Effector memory CD4-positive, alpha-beta T cell (primary cell): ENCODE measurements around the gene ALKBH5.

Experiments
- DNase-seq, 3 donors: peaks; one replicate each; pipeline ENCODE4 v3.0.0-alpha.2; 2020
- H3K27ac ChIP-seq: 2 replicates; pipeline ENCODE4 v1.7.0; 2013; ENCODE audit warnings: mild to moderate bottlenecking, low read length, moderate library complexity; ENCODE audit not compliant: insufficient read depth, poor library complexity, severe bottlenecking
- H3K27me3 ChIP-seq: replicated peaks from 2 replicates; pipeline ENCODE4 v1.7.0; 2013; ENCODE audit warnings: mild to moderate bottlenecking, low read length; ENCODE audit not compliant: insufficient read depth, control insufficient read depth, poor library complexity, severe bottlenecking
- H3K36me3 ChIP-seq: 2 replicates; pipeline ENCODE4 v1.7.0; 2013; ENCODE audit warnings: mild to moderate bottlenecking, low read length, moderate library complexity; ENCODE audit not compliant: control insufficient read depth, insufficient read depth
- H3K4me1 ChIP-seq: 2 replicates; pipeline ENCODE4 v1.7.0; 2013; ENCODE audit warnings: low read length, mild to moderate bottlenecking; ENCODE audit not compliant: control insufficient read depth, insufficient read depth, poor library complexity, severe bottlenecking
- H3K4me3 ChIP-seq: 2 replicates; pipeline ENCODE4 v1.7.0; 2013; ENCODE audit warnings: low read length, low read depth, mild to moderate bottlenecking; ENCODE audit not compliant: insufficient read depth, poor library complexity, severe bottlenecking
- H3K9me3 ChIP-seq: 2 replicates; pipeline ENCODE4 v1.7.0; 2013; ENCODE audit warnings: mild to moderate bottlenecking, low read length, moderate library complexity; ENCODE audit not compliant: control insufficient read depth

Gene ALKBH5

DNA sequence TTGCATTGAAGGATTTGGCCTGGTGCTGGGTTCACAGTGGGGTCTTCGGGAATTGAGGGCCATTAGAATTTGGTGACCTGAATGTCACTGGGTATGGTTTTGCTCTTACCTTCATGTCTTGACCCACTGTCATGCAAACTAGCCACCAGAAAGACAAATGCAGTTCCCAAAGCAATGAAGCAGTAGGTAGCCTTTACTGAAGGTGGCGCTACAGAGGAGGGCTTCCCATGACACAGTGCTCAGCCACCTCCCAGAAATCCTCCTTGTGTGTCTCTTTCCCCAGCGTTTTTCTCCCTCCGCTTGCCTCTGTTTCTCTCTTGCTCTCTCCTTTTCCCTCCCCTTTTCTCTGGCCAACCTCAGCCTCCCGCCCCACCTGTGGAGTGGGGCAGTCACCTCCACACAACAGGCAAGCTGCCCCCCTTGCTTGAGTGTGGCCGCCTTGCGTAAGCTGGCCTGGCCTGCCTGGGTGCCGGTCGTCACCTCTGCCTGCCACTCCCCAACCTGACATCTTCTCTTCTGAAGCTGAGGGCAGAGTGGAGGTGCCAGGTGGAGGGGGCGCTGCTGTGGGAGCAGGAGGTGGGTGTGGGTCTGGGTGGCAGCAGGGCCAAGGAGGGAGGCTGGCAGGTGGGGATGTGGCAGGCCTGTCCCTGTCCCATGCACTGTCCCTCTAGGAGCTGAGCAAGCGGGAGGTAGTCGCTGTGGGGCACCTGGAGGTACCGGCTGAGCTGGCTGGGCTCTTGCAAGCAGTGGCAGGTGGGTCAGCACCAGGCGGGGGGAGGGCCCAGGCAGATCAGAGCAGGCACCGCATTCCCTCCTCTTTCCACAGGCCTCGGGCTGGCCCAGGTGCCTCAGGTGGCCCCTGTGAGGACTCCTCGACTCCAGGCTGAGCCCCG lies 40.3 kb upstream of the ALKBH5 start:
- DNase-seq = no peak
- Histone ChIP-seq H3K27ac (no peak overlapping the region), H3K27me3 (no peaks in the 10 kb centered on the region), H3K4me1 (peaks cover 3% of the 10 kb centered on the region), H3K36me3 (no peaks in the 10 kb centered on the region), H3K4me3 (no peak overlapping the region), H3K9me3 (no peaks in the 10 kb centered on the region)

DNA sequence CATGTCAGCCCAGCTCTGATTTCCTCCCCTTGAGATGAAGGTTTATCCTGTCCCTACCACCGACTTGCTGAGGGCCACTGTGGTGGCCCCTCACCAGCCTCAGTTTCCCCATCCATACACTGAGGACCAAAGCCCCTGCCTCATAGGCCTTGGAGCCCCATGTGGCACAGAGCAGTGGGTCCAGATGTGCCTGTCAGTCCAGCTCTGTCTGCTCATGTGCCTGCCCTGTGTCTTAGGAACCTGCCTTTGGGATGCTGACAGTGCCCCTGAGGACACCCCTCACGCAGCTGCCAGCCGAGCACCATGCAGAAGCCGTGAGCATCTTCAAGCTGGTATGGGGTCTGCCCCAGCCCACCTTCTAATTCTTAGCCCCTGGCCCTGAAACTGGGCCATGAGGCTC lies 39.4 kb upstream of the ALKBH5 start:
- Histone ChIP-seq H3K9me3 (no peaks in the 10 kb centered on the region), H3K27ac (no peak overlapping the region), H3K27me3 (no peaks in the 10 kb centered on the region), H3K36me3 (no peaks in the 10 kb centered on the region), H3K4me3 (no peak overlapping the region), H3K4me1 (peaks cover 3% of the 10 kb centered on the region)
- no peak for DNase-seq

DNA sequence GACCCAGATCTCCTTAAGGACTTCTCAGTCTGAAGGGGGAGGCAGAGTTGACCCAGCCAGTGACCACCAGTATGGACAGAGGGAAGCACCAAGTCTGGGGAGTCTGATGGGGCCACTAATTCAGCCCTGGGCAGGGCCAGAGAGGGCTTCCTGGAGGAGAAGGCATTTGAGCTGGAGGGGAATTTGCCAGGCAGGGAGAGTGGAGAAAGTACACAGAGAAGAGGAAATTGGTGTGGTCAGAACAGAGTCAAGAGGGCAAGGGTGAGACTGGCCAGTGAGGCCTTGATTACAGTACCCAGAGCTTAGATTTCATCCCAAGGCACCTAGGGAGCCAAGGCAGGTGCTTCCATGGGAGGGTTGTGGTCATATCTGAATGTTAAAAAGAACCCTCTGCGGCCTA lies 38.8 kb upstream of the ALKBH5 start:
- no peak for DNase-seq
- Histone ChIP-seq H3K27ac (no peak overlapping the region), H3K4me3 (no peak overlapping the region), H3K9me3 (no peaks in the 10 kb centered on the region), H3K27me3 (no peaks in the 10 kb centered on the region), H3K4me1 (peaks cover 3% of the 10 kb centered on the region), H3K36me3 (no peaks in the 10 kb centered on the region)

DNA sequence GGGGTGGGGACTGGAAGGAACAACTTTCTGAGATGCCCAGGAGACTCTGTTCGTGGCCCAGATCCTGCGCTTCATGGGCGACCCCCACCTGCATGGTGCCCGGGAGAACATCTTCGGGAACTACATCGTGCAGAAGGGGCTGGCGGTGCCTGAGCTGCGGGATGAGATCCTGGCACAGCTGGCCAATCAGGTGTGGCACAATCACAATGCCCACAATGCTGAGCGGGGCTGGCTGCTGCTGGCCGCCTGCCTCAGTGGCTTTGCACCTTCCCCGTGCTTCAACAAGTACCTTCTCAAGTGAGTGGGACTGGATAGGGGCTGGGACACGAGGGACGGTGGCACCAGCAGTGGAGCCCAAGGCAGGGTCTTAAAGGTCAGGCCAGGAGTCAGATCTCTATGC lies 37.8 kb upstream of the ALKBH5 start:
- Histone ChIP-seq H3K27ac (no peak overlapping the region), H3K27me3 (no peaks in the 10 kb centered on the region), H3K36me3 (no peaks in the 10 kb centered on the region), H3K4me3 (no peak overlapping the region), H3K4me1 (peaks cover 3% of the 10 kb centered on the region), H3K9me3 (no peaks in the 10 kb centered on the region)
- no peak for DNase-seq

DNA sequence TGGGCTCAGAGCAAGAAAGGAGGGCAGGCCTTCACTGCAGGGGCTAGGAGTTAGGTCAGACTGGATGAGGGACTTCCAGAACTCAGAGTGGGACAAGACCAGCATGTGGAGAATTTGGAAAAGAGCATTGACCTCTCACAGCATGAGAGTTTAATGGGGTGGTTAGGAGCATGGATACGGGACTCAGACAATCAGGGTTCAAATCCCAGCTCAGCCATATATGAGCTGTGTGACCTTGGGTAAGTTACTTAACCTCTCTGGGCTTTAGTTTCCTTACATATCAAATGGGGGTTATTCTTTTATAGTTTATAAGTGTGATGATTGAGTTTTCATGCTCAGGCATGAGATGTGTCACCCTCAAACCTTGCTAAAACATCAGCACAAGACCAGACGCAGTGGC lies 37.4 kb upstream of the ALKBH5 start:
- Histone ChIP-seq H3K36me3 (no peaks in the 10 kb centered on the region), H3K27me3 (no peaks in the 10 kb centered on the region), H3K27ac (no peak overlapping the region), H3K4me1 (no peaks in the 10 kb centered on the region), H3K4me3 (no peak overlapping the region), H3K9me3 (no peaks in the 10 kb centered on the region)
- DNase-seq = no peak

DNA sequence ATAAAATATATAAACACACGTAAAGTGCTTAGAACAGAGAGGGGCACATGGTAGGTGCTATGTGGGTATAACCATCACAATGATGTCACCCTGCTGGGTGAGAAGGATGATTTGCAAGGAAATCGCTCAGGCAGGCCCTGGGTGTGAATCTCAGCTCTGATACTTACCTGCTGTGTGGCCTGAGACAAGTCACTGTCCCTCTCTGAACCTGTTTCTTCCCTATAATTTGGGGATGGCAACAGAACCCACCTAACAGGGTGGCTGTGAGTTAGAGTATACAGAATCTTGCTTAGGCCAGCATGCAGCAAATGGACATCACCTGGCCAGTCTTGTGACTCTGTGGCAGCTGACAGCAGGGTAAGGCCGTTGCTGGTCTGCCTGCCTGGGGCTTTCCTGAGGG lies 36.6 kb upstream of the ALKBH5 start:
- H3K27ac ChIP-seq = no peak overlapping the region
- no peaks in the 10 kb centered on the region for H3K36me3 ChIP-seq
- no peak for DNase-seq
- no peaks in the 10 kb centered on the region for H3K9me3 ChIP-seq
- no peaks in the 10 kb centered on the region for H3K4me1 ChIP-seq
- H3K27me3 ChIP-seq = no peaks in the 10 kb centered on the region
- H3K4me3 ChIP-seq = no peak overlapping the region

DNA sequence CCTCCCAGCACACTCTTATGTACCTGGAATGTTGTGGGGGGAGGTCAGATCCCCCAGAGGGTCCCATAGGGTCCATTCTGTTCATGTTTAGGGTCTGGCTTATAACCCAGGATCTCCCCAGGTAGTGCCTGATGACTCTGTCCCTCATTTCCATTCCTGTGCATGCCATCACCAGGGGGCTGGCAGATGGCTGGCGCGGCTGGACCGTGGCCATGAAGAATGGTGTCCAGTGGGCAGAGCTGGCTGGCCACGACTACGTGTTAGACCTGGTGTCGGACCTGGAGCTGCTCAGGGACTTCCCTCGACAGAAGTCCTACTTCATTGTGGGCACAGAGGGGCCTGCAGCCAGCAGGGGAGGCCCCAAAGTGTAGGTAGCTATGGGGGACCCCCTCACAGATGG lies 35.0 kb upstream of the ALKBH5 start:
- Histone ChIP-seq H3K9me3 (no peaks in the 10 kb centered on the region), H3K4me3 (no peak overlapping the region), H3K4me1 (no peaks in the 10 kb centered on the region), H3K36me3 (no peaks in the 10 kb centered on the region), H3K27ac (no peak overlapping the region), H3K27me3 (no peaks in the 10 kb centered on the region)
- no peak for DNase-seq

DNA sequence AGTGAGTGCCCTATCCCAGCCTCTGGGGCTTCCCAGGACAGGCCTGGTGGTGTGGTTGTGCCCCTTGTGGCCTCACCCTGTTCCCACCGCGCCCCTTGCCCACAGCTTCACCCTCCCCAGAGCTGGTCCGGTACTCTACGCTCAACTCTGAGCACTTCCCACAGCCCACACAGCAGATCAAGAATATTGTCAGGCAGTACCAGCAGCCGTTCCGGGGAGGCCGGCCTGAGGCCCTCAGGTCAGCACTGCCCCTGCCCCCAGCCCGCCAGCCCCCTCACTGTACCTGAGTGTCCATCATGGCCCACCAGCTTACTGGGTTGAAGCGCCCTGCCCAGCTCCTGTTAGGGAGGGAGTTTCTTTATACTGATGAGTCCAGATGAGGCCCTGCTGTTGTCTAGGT lies 32.3 kb upstream of the ALKBH5 start:
- H3K4me1 ChIP-seq = no peaks in the 10 kb centered on the region
- H3K9me3 ChIP-seq = no peaks in the 10 kb centered on the region
- H3K36me3 ChIP-seq = no peaks in the 10 kb centered on the region
- no peaks in the 10 kb centered on the region for H3K27me3 ChIP-seq
- DNase-seq = no peak
- no peak overlapping the region for H3K27ac ChIP-seq
- H3K4me3 ChIP-seq = no peak overlapping the region

DNA sequence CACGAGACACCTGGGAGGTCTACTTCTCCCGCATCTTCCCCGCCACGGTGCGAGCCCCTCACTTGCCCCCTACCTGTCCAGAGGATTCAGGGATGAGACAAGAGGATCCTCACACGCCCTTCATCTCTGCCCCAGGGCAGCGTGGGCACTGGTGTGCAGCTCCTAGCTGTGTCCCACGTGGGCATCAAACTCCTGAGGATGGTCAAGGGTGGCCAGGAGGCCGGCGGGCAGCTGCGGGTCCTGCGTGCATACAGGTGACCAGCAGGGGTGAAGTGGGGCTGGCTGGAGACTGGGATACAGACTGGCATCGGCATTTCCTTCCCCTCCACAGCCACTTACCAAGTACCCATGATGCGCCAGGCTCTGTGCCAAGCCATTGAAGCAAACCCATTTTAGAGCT lies 28.4 kb upstream of the ALKBH5 start:
- Histone ChIP-seq H3K27ac (no peak overlapping the region), H3K9me3 (no peaks in the 10 kb centered on the region), H3K4me3 (no peak overlapping the region), H3K36me3 (no peaks in the 10 kb centered on the region), H3K27me3 (no peaks in the 10 kb centered on the region), H3K4me1 (peaks cover 11% of the 10 kb centered on the region)
- no peak for DNase-seq

DNA sequence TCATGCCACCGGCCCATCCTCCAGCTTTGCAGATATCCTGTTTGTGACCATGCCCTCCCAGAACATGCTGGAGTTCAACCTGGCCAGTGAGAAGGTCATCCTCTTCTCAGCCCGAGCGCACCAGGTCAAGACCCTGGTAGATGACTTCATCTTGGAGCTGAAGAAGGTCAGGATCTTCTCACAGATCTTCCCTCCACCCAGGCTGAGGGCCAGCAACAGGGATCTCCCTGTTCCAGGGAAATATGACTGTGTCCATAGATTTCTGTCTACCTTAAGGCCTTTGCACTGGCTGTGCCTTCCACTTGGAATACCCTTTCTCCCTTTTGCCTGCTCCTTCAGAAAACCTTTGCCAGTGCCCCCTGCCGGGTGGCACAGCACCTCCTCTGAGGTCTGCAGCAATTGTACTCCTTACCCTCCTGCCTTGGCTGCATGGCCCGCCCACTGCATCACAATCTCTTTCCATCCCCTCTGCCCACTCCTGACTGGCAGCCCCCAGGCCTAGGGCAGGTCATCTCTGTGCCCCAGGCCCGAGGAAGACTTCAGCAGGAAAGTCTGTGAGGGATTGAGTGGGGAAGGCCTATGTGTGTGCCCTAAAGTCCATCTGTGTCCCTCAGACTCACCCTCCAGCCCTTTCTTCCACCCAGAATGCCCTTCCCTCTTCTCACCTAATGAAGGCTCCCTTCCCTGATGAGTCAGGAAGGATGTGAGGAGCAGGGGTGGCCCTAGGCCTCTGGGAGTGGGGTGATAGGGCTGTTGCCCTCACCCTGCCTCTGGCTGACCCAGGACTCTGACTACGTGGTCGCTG lies 27.3 kb upstream of the ALKBH5 start:
- Histone ChIP-seq H3K36me3 (no peaks in the 10 kb centered on the region), H3K27ac (no peak overlapping the region), H3K9me3 (no peaks in the 10 kb centered on the region), H3K4me3 (no peak overlapping the region), H3K4me1 (peaks cover 11% of the 10 kb centered on the region), H3K27me3 (no peaks in the 10 kb centered on the region)
- DNase-seq = no peak
